Activated T-cell treated with anti-CD3 and anti-CD28 coated beads, Interleukin-2, amount 50 U/mL, for 4 hours (primary cell): ENCODE measurements around the gene PKP3. TPM values are rescaled to one million over a fixed set of nuclear protein-coding genes. Genes with fewer than 3 reads are reported as not detected.
"Not testable (repeated sequence)": the region's sequence is repeated elsewhere in the genome, so short reads cannot be mapped to it uniquely, and the experiment has no call there.

Experiments
- ATAC-seq, 2 donors: fragments of 200-7000 bp; cut with Tn5 transposase; one replicate each; pipeline ENCODE4 v1.10.0; 2021
- DNase-seq: peaks from one replicate; pipeline ENCODE4 v3.0.0-alpha.2; 2020
- H3K27me3 Mint-ChIP-seq: one replicate; pipeline ENCODE4 v1.8.0; 2021; ENCODE audit warnings: low read depth, mixed read lengths
- H3K36me3 Mint-ChIP-seq: one replicate; pipeline ENCODE4 v1.8.0; 2022; ENCODE audit warnings: mixed read lengths; ENCODE audit not compliant: insufficient read depth
- H3K4me1 Mint-ChIP-seq: one replicate; pipeline ENCODE4 v1.8.0; 2021; ENCODE audit warnings: low read depth, mixed read lengths
- H3K4me3 Mint-ChIP-seq: one replicate; pipeline ENCODE4 v1.8.0; 2021; ENCODE audit warnings: mild to moderate bottlenecking, moderate library complexity, mixed read lengths
- H3K9me3 Mint-ChIP-seq: one replicate; pipeline ENCODE4 v1.8.0; 2021; ENCODE audit warnings: mixed read lengths
- total RNA-seq, 3 donors: library from RNA; stranded (reverse); gene quantifications; one replicate each; pipeline ENCODE4 v1.2.1, GENCODE V29; 2021

The PKP3 gene
- total RNA-seq, 3 donors from 2014 or later: 0.11 to 0.40 (median 0.16) TPM

DNA sequence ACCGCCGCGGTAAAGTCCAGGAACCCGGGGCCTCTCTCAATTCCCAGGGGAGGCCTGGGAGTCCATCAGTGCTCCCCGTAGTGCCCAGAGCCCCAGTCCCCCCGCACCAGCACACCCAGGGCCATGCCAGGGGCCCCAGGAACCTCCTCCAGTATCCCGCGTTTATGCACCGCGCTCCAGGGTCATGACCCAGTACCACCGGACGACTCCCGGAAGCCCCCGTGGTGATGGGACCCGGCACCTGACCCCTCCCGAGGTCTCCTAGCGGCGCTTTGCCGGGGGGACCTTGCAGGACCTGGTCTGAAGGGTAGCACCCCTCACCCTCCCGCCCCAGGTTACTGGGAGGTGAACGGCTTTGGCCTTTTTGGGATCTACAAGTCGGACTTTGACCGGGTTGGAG lies 13.5 kb upstream of the PKP3 start:
- H3K9me3 Mint-ChIP-seq: no peaks in the 10 kb centered on the region
- DNase-seq: no peak
- H3K4me3 Mint-ChIP-seq: no peak overlapping the region
- H3K36me3 Mint-ChIP-seq: no peaks in the 10 kb centered on the region
- no peak for ATAC-seq
- peaks cover 4% of the 10 kb centered on the region for H3K27me3 Mint-ChIP-seq
- H3K4me1 Mint-ChIP-seq: no peaks in the 10 kb centered on the region

DNA sequence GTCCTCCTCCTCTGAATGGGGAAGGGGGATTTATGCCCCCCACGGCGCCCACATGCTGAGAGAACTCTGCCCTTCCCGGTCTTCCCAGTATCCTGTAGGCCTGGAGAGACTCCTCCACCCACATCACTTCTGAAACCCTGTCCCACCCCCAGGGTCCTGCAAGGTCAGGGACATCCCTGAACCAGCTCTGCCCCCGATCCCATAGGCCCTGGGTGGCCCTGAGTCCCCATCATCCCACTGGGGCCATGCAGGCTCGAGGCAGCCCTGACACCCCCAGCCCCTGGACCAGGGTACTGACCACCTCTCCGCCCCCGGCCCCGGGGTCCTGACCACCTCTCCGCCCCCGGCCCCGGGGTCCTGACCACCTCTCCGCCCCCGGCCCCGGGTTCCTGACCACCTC lies 13.0 kb upstream of the PKP3 start:
- ATAC-seq: no peak

DNA sequence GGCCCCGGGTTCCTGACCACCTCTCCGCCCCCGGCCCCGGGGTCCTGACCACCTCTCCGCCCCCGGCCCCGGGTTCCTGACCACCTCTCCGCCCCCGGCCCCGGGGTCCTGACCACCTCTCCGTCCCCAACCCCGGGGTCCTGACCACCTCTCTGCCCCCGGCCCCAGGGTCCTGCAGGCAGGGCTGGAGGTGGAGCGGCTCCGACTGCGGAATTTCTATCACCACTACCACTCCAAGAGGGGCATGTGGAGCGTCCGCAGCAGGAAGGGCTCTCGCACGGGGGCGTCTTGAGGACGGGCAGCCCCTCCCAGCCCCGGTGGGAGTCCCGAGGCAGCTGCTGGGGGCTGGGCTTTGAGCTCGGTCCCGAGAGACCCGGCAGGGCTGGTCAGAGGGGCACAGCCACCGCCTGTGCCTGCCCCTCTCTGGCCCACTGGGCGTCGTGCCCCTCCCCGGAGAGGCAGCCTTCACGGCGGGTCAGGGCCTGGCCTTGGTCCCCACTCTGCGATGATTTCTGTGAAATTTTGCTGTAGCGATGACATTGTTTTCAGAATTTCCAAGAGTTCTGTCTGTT lies 12.4 kb upstream of the PKP3 start:
- Mint-ChIP-seq H3K36me3 (no peaks in the 10 kb centered on the region), H3K4me3 (no peak overlapping the region), H3K27me3 (peaks cover 4% of the 10 kb centered on the region), H3K4me1 (no peaks in the 10 kb centered on the region), H3K9me3 (no peaks in the 10 kb centered on the region)
- ATAC-seq: no peak
- DNase-seq: no peak

More for the DNA sequence above, 13.0 kb upstream of the PKP3 start:
- Mint-ChIP-seq H3K4me3 (no peak overlapping the region), H3K27me3 (peaks cover 4% of the 10 kb centered on the region), H3K36me3 (no peaks in the 10 kb centered on the region), H3K9me3 (no peaks in the 10 kb centered on the region), H3K4me1 (no peaks in the 10 kb centered on the region)
- DNase-seq: no peak

DNA sequence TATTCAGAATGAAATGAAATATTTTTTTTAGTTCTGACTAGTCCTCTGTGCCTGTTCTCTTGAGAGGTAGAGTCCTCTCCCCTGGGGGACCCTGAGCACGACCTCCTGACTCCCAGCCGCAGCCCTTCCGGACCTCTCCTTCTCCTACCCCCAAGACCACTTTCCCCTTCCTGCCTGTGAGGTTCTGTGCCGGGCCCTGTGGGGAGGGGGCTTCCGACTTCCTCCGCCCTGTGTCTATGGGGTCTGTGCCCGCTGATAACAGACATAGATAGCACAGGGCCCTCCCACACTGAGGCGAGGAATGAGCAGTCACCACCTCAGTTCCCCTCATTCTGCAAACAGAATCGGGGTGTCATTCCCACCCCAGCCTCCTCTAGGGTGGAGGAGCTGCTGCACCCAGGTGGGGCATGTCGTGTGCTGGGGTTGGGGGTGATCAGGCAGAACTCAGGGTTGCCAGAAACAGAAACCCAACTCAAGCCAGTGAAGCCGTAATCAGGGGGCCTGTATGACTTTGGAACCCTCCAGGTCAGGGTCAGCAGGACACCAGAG lies 11.9 kb upstream of the PKP3 start:
- ATAC-seq: peak in 1 of 2 donors; percentile 10

DNA sequence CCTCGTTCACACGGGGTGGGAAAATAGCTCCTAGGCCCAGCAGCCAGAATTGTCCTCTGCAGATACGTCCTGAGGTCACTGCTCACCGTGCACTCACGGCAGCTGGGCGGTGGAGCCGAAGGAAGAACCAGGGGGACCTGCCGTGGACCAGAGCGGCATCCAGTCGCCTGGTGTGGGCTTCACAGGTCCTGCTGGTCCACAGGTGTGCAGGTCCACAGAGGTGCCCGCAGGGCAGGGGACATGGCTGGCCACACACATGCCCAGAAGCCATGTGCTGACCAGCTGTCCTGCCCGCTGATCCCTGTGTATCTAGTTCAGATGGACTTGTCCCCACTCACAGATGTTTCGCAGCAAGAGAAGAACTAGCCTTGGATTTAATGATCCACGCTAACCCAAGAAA lies 10.6 kb upstream of the PKP3 start:
- DNase-seq: no peak
- H3K27me3 Mint-ChIP-seq: peaks cover 4% of the 10 kb centered on the region
- H3K4me3 Mint-ChIP-seq: no peak overlapping the region
- no peaks in the 10 kb centered on the region for H3K9me3 Mint-ChIP-seq
- H3K4me1 Mint-ChIP-seq: peaks cover 3% of the 10 kb centered on the region
- no peak for ATAC-seq
- no peaks in the 10 kb centered on the region for H3K36me3 Mint-ChIP-seq

More for the DNA sequence above, 11.9 kb upstream of the PKP3 start:
- Mint-ChIP-seq H3K4me1 (peaks cover under 1% of the 10 kb centered on the region), H3K4me3 (no peak overlapping the region), H3K27me3 (peaks cover 4% of the 10 kb centered on the region), H3K9me3 (no peaks in the 10 kb centered on the region), H3K36me3 (no peaks in the 10 kb centered on the region)
- DNase-seq: no peak

DNA sequence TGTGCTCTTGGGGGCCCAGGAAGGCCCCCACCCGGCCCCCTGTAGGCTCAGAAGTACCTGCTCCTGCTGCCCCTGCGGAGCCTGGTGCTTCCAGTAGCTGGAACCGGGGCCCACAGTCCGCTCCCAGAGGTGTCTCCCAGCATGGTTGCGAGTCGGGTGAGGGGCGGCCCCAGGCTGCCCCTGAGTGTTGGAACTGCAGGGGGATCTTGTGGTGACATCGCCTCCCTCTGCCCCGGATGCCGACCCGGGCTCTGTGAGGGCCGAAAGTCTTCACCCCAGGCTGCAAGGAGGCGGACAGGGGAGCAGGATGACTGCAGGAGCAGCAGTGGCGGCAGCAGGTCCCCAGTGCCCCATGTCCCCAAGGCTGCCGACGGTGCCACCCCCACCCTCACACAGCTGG lies 9.5 kb upstream of the PKP3 start:
- DNase-seq: no peak
- Mint-ChIP-seq H3K27me3 (peaks cover 4% of the 10 kb centered on the region), H3K4me3 (no peak overlapping the region), H3K4me1 (peaks cover 3% of the 10 kb centered on the region), H3K36me3 (no peaks in the 10 kb centered on the region), H3K9me3 (no peaks in the 10 kb centered on the region)
- ATAC-seq: no peak

DNA sequence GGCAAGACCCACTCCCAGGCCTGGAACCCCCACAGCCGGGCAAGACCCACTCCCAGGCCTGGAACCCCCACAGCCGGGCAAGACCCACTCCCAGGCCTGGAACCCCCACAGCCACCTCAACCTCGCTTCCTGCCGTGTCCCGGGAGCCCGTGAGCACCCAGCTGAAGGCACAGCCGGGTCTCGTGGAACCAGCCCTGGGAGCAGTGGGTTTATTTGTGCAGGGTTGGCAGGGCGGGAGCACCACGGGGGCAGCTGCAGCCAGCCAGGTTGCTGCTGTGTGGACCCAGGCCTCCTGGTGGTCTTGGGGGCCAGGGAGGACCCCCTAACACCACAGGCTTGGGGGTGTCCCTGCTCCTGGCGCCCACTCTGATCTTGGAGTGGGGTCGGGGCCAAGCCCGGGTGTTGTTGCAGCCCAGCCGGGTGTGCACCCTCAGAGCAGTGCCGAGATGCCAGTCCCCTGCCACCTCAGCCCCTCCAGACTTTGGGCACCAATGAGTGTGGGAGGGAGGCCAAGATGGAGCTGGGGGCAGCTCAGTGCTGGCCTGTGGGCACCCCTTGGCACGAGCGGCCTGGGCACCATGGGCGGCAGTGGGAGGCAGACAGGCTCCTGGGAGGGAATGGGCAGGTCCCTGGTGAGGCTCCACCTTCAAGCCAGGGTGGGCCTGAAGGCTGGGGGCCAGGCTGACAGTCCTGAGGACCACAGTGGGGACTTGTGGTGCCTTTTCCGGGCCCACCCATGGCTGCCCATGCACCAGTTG lies 8.2 kb upstream of the PKP3 start:
- H3K36me3 Mint-ChIP-seq: no peaks in the 10 kb centered on the region
- no peak for ATAC-seq
- peaks cover 3% of the 10 kb centered on the region for H3K4me1 Mint-ChIP-seq
- no peaks in the 10 kb centered on the region for H3K9me3 Mint-ChIP-seq
- no peak overlapping the region for H3K4me3 Mint-ChIP-seq
- no peak for DNase-seq
- peaks cover 4% of the 10 kb centered on the region for H3K27me3 Mint-ChIP-seq

DNA sequence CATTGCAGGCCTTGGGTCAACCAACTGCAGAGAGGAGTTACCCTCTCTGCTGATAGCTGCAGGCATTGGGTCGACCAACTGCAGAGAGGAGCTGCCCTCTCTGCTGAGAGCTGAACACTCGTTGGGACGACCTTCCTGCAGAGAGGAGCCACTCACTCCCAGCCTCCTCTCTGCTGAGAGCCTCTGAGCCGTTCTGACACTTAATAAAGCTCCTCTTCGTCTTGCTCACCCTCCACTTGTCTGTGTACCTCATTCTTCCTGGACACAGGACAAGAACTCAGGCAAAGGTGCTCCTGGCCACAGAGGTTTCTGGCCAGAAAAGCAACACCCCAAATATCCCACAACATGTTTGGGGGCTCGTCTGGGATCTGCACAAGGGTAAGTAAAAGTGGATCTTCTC lies 7.5 kb upstream of the PKP3 start:
- H3K36me3 Mint-ChIP-seq: no peaks in the 10 kb centered on the region
- DNase-seq (no peak), ATAC-seq (no peak)
- H3K27me3 Mint-ChIP-seq: peaks cover 4% of the 10 kb centered on the region
- peaks cover 3% of the 10 kb centered on the region for H3K4me1 Mint-ChIP-seq
- no peak overlapping the region for H3K4me3 Mint-ChIP-seq
- no peaks in the 10 kb centered on the region for H3K9me3 Mint-ChIP-seq

DNA sequence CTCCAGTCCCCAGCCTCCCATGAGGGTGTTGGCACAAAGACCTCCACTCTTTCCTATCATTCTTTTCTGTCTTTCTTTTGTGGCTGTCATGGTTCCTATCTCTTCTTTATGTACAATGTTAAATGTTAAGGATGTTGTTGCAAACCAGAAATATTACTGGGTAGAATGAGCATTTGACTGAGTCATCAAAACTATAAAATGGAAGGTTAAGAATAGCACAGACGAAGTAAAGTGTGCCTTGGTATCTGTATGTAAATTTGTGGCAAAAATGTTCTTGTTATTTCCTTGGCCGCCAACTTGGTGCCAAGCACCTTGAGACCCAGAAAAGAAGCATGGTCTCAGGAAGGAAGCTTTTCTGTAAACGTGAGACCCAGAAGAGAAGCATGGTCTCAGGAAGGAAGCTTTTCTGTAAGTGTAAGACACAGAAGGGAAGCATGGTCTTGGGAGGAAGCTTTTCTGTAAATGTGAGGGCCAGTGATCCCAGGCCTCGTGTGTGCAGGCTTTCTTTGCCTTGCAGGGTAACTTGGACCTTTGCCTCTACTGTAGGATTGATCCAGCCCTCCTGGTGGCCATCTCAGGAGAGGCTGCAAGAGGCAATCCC lies 6.7 kb upstream of the PKP3 start:
- Mint-ChIP-seq H3K9me3 (no peaks in the 10 kb centered on the region), H3K27me3 (peaks cover 2% of the 10 kb centered on the region), H3K4me1 (peaks cover 3% of the 10 kb centered on the region), H3K36me3 (no peaks in the 10 kb centered on the region), H3K4me3 (no peak overlapping the region)
- DNase-seq (no peak), ATAC-seq (no peak)

DNA sequence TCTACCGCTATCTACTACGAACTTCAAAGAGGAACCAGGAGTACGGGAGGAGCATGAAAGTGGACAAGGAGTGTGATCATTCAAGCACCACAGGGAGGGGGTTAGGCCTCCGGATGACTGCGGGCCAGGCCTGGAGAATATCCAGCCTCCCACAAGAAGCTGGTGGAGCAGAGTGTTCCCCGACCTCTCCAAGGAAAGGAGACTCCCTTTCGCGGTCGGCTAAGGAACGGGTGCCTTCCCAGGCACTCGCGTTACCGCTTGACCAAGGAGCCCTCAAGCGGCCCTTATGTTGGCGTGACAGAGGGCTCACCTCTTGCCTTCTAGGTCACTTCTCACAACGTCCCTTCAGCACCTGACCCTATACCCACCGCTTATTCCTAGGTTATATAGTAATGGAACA lies 4.6 kb upstream of the PKP3 start:
- not testable (repeated sequence) for H3K36me3 Mint-ChIP-seq, H3K9me3 Mint-ChIP-seq, ATAC-seq, H3K27me3 Mint-ChIP-seq, DNase-seq, H3K4me3 Mint-ChIP-seq, H3K4me1 Mint-ChIP-seq

DNA sequence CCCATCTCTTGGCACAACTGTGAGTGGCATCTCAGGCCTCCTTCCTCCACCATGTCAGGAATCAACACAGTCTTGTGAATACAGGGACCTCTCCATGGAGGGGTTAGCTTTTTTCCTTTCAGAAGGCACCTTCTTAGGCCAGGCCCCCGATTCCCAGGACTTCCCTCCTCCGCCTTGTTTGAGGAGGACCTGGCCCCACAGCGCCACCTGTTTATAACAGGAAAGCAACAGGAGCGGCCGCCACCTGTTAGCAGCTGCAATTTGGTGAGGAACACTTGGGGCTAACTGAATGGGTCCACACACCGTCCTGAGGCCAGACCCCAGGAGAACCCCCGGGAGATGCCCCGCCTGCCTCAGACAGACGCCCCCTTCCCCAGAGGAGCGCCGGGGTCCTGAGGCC lies 3.8 kb upstream of the PKP3 start:
- Mint-ChIP-seq H3K4me3 (no peak overlapping the region), H3K4me1 (peaks cover 3% of the 10 kb centered on the region), H3K9me3 (no peaks in the 10 kb centered on the region), H3K36me3 (no peaks in the 10 kb centered on the region), H3K27me3 (no peaks in the 10 kb centered on the region)
- ATAC-seq (no peak), DNase-seq (no peak)

DNA sequence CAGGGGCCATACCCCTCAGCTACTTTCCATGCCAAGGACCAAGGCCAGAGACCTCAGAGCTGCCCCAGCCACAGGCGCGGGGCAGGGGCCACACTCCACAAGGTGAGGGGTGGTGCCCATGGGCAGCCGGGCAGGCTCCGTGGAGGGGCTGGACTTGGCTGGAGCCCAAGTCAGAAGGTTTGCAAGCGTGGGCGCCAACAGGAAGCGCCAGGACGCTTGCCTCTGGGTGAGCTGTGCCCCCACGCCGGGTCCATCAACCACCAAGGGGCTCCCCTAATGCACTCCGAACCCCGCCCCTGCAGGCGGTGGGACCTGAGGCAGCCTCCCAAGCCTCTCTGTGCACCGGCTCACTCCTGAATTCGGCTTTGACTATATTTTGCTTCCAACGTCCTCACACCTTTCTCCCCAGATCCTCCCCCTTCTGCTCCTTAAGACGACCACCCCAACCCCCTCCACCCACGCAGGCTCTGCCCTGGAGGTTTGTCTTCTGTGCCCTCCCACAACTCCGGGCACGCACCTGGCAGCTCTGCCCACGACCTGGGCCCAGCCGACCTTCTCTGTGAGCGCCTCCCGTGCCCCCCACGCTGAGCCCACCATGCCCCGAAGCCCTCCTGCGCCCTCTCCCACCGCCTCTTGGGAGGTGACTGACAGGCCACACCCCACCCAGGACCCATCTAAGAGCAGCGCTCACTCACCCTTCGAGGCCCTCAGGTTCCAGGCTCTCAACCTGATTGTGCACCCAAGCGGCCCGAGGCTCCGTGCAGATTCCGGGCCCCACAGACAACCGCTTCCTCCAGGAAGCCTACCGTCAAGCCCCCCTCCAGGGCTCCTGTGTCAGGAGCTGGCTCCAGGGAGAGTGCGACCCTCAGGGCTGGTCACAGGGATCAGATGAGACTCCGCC lies 2.6 kb upstream of the PKP3 start:
- peaks cover 3% of the 10 kb centered on the region for H3K4me1 Mint-ChIP-seq
- ATAC-seq (no peak), DNase-seq (no peak)
- no peaks in the 10 kb centered on the region for H3K27me3 Mint-ChIP-seq
- H3K9me3 Mint-ChIP-seq: no peaks in the 10 kb centered on the region
- H3K4me3 Mint-ChIP-seq: no peak overlapping the region
- no peaks in the 10 kb centered on the region for H3K36me3 Mint-ChIP-seq

DNA sequence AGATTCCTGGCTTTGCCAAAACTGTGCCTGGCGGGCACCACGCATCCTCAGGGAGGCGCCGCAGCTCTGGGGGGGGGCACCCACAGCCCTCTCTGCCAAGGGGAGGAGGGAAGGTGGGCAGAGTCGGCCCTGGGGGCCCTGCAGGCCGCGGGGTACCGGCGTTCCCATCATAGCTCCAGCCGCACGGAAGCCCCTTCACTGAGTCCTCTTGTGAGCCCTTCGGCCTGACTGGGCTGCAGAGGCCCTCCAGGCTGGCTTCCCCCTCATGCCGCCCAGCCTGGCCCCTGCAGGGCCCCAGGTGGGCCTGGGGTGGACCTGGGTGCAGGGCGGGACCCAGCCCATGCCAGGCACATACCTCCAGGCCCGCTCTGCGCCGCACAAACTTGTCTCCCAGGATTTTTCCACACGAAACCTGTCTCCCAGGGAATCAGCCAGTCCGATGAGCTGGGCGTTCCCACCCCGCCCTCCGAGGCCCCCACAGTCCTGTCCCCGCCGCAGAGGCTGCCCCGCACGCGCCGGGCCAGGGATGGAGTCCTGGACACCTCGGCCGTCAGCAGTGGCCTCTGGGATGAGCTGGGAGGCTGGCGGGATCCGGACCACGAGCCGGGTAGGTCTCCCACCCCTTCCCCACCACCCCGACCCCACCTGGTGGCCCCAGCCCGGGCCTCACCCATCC lies 1.8 kb upstream of the PKP3 start:
- ATAC-seq: no peak
- H3K36me3 Mint-ChIP-seq: no peaks in the 10 kb centered on the region
- H3K4me1 Mint-ChIP-seq: peaks cover 1% of the 10 kb centered on the region
- H3K4me3 Mint-ChIP-seq: no peak overlapping the region
- H3K9me3 Mint-ChIP-seq: no peaks in the 10 kb centered on the region
- no peaks in the 10 kb centered on the region for H3K27me3 Mint-ChIP-seq
- no peak for DNase-seq
